Pancreas (tissue), 10 donors: ENCODE data around the gene DGKI. TPM values are rescaled to one million over a fixed set of nuclear protein-coding genes. Genes with fewer than 3 reads are reported as not detected.

Source experiments
- ATAC-seq, 4 donors: fragments of 200-7000 bp; cut with Tn5 transposase; one replicate each; pipeline versions ENCODE4 v1.8.0 to v1.9.1; 2020; ENCODE audit warnings: mild to moderate bottlenecking in 4 of 4, moderate library complexity in 4 of 4
- DNase-seq, 6 donors: peaks; one replicate each; pipeline ENCODE4 v3.0.0-alpha.2; 2020
- FAIRE-seq: peaks from 2 replicates; lab custom pipeline; 2012; peaks lifted over from hg19 to GRCh38; lab: Jason Lieb, UNC
- H3K27ac ChIP-seq, 4 donors: fragments of 200-600 bp; sonication (generic); 1 replicate in 3 of 4; 2 replicates in 1 of 4; pipeline versions ENCODE4 v1.5.0 to v1.8.0; 2020
- H3K27me3 ChIP-seq, 4 donors: fragments of 200-600 bp; one replicate each; pipeline ENCODE4 v1.8.0; 2021
- H3K36me3 ChIP-seq, 3 donors: fragments of 200-600 bp; sonication (generic) in 1 of 3; one replicate each; pipeline versions ENCODE4 v1.5.0 to v1.8.0; 2020 to 2021
- H3K4me1 ChIP-seq, 3 donors: fragments of 200-600 bp; one replicate each; pipeline ENCODE4 v1.8.0; 2021
- H3K4me3 ChIP-seq, 4 donors: fragments of 200-600 bp; sonication (generic) in 2 of 4; one replicate each; pipeline versions ENCODE4 v1.5.0 to v1.8.0; 2020 to 2021
- H3K9me3 ChIP-seq, 4 donors: fragments of 200-600 bp; one replicate each; pipeline ENCODE4 v1.8.0; 2021
- CTCF ChIP-seq, 4 donors: fragments of 200-600 bp; sonication (generic) in 3 of 4; IDR thresholded peaks; one replicate each; pipeline versions ENCODE4 v1.5.0 to v1.8.0; 2021; ENCODE audit warnings: antibody characterized with exemption in 4 of 4
- WGBS, 2 donors: extraction: QIAGEN DNeasy Blood & Tissue Kit; methylation state at CpG; one replicate each; pipeline ENCODE4 v1.1.7; 2013; 5-methylcytosine and 5-hydroxymethylcytosine counted together
- intact Hi-C, 3 donors: fragments of 100-400 bp; cut with DNase I; formaldehyde crosslinking; loops; one replicate each; pipeline versions ENCODE4 v1.11.1 to v1.14.2; 2022
- polyA plus RNA-seq, 2 donors: library from polyadenylated mRNA; stranded (reverse); fragments of 200-250 nt; gene quantifications; one replicate each; pipeline ENCODE4 v1.2.3, GENCODE V29; 2013
- total RNA-seq, 6 donors: library from RNA; stranded (reverse); fragmentation: NEBNext Ultra II Directional in 4 of 6; extraction: Animal tissue kit (Norgen Biotek cat#: 25700) in 4 of 6; gene quantifications; one replicate each; pipeline versions ENCODE4 v1.2.1 to v1.2.4, GENCODE V29; 2021 to 2023
- donor health status: healthy with polysubstance abuse.
- donor health status: DM: no; HTN: no; CAD: no; lungs with moderate emphysema.
- donor health status: DM: no; HTN: no; CAD: no.
- donor health status: control.
- donor health status: control.
- donor health status: Bipolar disorder and iron deficiency.
- donor health status: DM: yes; HTN: yes; CAD: no.
- donor health status: DM: no; HTN: no; CAD: no.
- donor health status: DM: no; HTN: no; CAD: no.
- donor health status: DM: yes; HTN: yes; CAD: no.

Gene DGKI
- total and polyA plus RNA-seq, 8 donors: 0.04 to 0.81 (median 0.15) TPM

DNA sequence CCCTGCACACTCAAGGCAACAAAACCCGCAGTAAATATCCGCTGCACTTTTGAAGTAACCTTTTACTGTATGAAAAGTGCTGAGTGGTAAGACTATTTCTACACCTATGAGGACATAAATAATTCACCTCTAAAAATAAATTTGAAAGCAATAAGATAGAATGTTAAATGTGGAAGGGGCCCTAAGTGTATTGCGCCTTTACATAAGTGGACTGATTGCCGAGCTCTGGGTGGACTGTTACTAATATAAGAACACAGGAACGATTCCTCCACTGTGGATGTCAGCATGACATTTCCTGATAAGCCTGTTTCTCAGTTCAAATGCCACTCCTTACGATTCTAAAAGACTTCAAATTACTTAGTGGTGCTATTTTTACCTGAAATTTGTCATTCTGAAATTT is 311.2 kb downstream of the DGKI start:
- H3K36me3 ChIP-seq: no peaks in the 10 kb centered on the region
- FAIRE-seq: no peak
- no peaks in the 10 kb centered on the region for H3K4me1 ChIP-seq
- TF ChIP-seq CTCF (IDR thresholded peaks at IDR 0.05): no peak
- no peak overlapping the region for H3K4me3 ChIP-seq
- intact Hi-C loops: no loop called here
- 55% methylated on average over 6 of the region's 6 CpGs for WGBS, 2 donors
- H3K27ac ChIP-seq: no peak overlapping the region
- no peaks in the 10 kb centered on the region for H3K9me3 ChIP-seq
- ATAC-seq: no peak
- peaks cover 0 to 5% (median 0%) of the 10 kb centered on the region in 4 donors for H3K27me3 ChIP-seq
- DNase-seq: no peak

DNA sequence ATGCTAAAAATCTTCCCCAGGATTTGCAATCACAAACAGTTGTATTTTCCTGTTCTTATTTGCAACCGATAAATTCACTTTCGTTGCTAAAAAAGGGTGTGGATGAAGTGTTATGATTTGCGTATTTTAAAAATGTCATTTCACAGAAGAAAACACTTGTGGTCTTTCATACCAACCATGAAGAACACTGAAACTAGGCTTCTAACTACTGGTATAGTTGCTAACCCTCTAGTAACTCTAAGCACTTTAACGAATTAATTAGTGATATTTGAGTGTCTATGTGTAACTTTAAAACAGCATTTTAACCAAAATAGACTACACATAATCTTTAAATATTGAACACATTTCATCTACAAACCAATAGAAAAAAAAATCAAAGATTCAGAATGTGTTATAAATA is 315.1 kb downstream of the DGKI start:
- TF ChIP-seq CTCF (IDR thresholded peaks at IDR 0.05): no peak
- H3K9me3 ChIP-seq: no peaks in the 10 kb centered on the region
- WGBS, 2 donors: 70 to 88% methylated on average over 4 of the region's 4 CpGs
- ATAC-seq (no peak), FAIRE-seq (no peak), DNase-seq (no peak)
- H3K36me3 ChIP-seq: no peaks in the 10 kb centered on the region
- H3K4me1 ChIP-seq: no peaks in the 10 kb centered on the region
- intact Hi-C loops: no loop called here
- peaks cover 0 to 9% (median 0%) of the 10 kb centered on the region in 4 donors for H3K27me3 ChIP-seq
- H3K27ac ChIP-seq: no peak overlapping the region
- H3K4me3 ChIP-seq: no peak overlapping the region

DNA sequence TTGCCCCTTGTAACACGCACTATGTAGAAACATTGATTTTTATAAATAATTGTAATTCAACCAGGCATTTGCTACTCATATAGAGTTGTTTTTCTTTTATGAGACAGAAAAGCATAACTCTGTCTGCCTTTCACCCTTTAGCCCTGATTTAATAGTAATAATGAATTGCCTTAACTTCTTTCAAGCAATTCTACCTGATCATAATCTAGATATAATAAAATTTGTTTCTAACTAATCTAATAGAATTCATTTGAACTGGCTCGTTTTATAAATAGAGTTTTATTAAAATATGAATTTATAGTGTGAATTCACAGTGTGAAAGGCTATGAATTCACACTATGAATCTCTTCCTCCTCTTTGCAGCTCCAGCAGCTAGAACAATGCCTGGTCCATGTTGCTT is 319.1 kb downstream of the DGKI start:
- H3K4me1 ChIP-seq: no peaks in the 10 kb centered on the region
- H3K4me3 ChIP-seq: no peak overlapping the region
- H3K9me3 ChIP-seq: no peaks in the 10 kb centered on the region
- no peak overlapping the region for H3K27ac ChIP-seq
- DNase-seq (no peak), ATAC-seq (no peak), FAIRE-seq (no peak)
- H3K36me3 ChIP-seq: no peaks in the 10 kb centered on the region
- WGBS, 2 donors: 49 to 53% methylated on average over 2 of the region's 2 CpGs
- peaks cover 0 to 4% (median 0%) of the 10 kb centered on the region in 4 donors for H3K27me3 ChIP-seq
- intact Hi-C loops: no loop called here
- TF ChIP-seq CTCF (IDR thresholded peaks at IDR 0.05): no peak

GRCh38 chr7:137523171-137523570 is 323.6 kb downstream of the DGKI start:
- peaks cover 0 to 4% (median 0%) of the 10 kb centered on the region in 4 donors for H3K27me3 ChIP-seq
- no peak for FAIRE-seq
- H3K36me3 ChIP-seq: no peaks in the 10 kb centered on the region
- no peak for ATAC-seq
- no peak for TF ChIP-seq CTCF (IDR thresholded peaks at IDR 0.05)
- H3K4me3 ChIP-seq: no peak overlapping the region
- intact Hi-C loops: no loop called here
- no peaks in the 10 kb centered on the region for H3K9me3 ChIP-seq
- no peak for DNase-seq
- no peaks in the 10 kb centered on the region for H3K4me1 ChIP-seq
- H3K27ac ChIP-seq: no peak overlapping the region

DNA sequence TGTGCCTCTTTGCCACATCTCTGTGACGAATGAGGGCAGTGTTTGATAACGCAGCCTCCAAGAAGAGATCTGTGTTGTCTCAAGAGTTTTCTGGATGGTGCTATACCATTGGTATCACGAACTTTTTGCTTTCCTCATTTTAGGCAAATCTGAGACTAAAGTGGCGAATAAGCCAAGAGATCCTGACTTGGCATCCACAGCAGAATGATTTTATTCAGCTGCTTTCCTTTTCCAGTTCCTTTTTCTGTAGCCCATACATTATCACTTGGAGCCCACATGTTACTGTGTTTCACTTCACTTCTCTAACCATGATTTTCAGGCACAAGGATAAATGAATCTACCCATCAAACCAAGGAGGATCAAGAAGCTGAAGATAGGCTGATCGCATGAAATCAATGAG is 325.3 kb downstream of the DGKI start:
- WGBS, 2 donors: 66 to 73% methylated on average over 5 of the region's 5 CpGs
- no peaks in the 10 kb centered on the region for H3K4me1 ChIP-seq
- intact Hi-C loops: no loop called here
- TF ChIP-seq CTCF (IDR thresholded peaks at IDR 0.05): no peak
- no peak overlapping the region for H3K4me3 ChIP-seq
- H3K9me3 ChIP-seq: no peaks in the 10 kb centered on the region
- no peaks in the 10 kb centered on the region for H3K36me3 ChIP-seq
- FAIRE-seq (no peak), DNase-seq (no peak), ATAC-seq (no peak)
- no peaks in the 10 kb centered on the region for H3K27me3 ChIP-seq
- H3K27ac ChIP-seq: no peak overlapping the region
